LNCAP (cell line): ENCODE measurements around the gene COL5A2.

Experiments used
- TF ChIP-seq, protein P1 (sequence below): fragments of 450-650 bp; IDR thresholded peaks from 2 replicates; pipeline ENCODE4 v1.5.1; 2017; ENCODE audit warnings: mild to moderate bottlenecking

COL5A2 gene

DNA sequence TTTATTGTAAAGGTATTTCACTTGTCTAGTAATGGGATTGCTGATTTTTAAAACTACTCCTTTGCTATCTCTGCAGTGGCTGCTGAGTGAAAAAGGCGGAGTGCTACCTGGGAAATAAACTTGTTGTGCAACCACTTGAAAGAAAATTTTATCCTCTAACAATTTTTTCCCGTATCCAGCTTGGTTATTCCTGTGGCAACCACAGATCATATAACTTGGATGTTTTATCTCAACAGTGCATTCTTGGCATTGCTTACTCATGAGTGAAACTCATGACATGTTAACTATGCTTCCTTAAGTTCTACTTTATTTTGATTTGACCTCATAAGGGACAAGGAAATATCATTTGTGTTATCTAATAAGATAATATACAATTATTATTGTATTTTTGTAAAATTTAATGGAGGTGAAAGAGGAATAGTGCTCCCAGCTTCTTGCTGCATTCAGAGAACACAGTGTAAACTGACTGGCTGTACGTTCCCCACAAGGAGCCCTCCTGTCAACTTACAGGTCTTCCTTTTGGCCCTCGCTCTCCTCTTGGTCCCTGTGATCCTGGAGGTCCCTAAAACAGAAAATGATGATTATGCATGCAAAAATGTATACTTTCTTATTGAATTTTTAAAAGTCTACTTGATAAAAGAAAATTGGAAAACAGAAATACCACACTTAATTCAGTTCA, 82.7 kb downstream of the COL5A2 start:
- TF ChIP-seq, protein P1, sequence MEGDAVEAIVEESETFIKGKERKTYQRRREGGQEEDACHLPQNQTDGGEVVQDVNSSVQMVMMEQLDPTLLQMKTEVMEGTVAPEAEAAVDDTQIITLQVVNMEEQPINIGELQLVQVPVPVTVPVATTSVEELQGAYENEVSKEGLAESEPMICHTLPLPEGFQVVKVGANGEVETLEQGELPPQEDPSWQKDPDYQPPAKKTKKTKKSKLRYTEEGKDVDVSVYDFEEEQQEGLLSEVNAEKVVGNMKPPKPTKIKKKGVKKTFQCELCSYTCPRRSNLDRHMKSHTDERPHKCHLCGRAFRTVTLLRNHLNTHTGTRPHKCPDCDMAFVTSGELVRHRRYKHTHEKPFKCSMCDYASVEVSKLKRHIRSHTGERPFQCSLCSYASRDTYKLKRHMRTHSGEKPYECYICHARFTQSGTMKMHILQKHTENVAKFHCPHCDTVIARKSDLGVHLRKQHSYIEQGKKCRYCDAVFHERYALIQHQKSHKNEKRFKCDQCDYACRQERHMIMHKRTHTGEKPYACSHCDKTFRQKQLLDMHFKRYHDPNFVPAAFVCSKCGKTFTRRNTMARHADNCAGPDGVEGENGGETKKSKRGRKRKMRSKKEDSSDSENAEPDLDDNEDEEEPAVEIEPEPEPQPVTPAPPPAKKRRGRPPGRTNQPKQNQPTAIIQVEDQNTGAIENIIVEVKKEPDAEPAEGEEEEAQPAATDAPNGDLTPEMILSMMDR: no peak

DNA sequence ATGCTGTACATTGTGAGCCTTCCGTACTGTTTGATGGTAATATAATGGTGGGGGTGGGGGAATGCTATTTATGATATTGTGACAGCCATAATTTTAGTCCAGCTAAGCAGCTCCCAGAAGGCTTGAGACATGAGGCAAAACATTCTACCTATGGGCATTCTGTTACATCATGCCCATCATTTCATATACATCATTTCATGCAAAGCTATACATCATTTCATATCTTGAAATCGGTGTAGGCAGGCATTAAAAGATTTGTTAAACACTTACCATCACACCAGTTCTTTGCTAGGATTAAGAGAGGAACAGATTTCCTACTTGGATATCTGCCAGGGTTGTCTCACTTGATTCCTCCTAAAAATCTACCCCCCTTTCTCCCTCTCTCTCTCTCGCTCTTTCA, 84.5 kb downstream of the COL5A2 start:
- TF ChIP-seq, protein P1: no peak

DNA sequence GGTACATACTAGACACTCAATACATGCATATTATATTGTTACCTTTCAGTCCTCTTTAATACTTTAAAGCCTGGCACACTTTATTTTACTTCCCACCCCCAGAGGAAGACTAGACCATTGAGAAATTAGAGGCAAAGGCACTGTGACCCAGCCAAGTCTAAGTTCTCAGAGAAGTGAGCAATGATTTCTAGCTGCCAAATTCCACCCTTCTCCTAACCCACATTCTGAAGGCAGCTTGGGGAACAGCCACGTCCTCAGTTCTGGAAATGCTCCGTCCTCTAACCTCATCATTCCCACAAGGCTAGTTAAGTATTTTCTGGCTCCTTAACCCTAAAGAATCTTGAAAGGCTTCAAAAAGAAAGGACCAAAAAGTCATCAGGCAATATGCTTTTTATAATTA, 86.6 kb downstream of the COL5A2 start:
- TF ChIP-seq, protein P1: no peak

DNA sequence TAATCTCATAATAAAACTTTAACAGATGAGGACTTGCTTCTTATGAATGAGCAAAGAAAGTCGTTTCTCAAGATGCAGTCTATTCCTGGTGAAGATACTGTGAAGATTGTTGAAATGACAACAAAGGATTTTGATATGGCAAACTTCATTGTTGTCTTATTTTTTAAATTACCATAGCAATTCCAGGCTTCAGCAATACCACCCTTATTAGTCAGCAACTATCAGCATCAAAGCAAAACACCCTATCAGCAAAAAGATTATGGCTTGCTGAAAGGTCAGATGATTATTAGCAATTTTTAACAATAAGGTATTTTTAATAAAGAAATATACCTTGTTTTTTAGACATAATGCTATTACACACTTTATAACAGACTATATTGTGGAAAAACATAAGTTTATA, 88.3 kb downstream of the COL5A2 start:
- TF ChIP-seq, protein P1: no peak

DNA sequence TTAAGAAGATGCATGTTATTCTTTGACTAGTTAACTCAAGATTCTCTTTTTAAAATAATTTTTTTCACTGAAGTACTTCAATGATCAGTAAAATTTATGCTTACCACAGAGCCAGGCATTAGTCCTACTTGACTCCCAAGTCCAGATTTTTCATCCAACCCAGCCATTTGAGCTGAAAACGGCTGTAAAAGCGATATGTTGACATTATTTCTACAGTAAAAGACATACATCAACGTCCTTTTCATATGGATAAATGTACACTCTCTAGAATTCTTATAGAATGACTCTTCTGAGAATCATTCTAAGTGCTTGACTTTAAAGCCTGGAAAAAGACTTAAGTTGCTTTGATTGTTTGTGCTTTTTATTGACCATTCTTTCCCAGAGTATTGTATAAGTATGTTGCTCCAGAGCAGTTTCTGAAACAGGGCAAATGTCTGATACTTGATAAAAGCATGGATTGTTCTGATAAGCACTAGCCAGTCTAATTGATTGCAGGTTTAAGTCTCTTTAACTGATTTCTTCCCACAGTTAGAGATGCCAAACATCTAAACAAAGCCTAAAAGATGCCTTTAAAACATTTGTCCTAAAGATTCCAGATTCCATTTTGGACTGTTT, 90.9 kb downstream of the COL5A2 start:
- TF ChIP-seq, protein P1: no peak

DNA sequence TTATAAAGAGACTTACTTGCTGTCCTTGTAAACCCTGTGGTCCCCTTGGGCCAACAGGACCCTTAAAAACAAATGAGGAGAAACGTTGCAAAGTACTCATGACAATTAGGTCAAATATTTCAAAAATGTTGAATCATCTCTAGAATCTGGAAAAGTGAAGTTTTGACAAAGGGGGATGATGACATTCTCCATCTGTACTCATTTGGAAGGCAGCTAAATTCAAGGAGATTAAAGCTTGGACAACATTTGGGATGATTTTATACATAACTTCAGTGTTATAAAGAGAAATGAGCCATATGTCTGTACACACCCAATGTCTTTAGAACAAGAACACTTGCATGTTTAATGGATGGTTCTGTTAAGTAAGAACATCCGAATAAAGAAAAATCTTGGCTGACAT, 92.9 kb downstream of the COL5A2 start:
- TF ChIP-seq, protein P1: no peak

DNA sequence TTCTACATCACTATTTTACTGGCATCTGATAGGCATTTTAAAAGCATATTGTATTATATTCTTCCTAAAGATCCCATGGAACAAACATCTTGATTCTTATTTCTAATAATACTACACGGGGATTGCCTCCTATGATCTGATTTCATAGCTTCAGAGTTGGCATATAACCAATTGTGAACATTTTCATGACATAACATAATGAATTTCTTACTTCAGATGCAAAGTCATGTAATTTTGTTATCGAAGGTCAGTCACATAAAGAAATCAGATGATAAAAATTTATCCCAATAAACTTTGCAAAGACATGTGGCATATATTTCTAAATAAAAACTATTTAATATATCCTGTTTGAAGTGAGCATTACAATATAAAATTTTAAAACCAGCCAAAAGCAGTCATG, 93.3 kb downstream of the COL5A2 start:
- TF ChIP-seq, protein P1: no peak

DNA sequence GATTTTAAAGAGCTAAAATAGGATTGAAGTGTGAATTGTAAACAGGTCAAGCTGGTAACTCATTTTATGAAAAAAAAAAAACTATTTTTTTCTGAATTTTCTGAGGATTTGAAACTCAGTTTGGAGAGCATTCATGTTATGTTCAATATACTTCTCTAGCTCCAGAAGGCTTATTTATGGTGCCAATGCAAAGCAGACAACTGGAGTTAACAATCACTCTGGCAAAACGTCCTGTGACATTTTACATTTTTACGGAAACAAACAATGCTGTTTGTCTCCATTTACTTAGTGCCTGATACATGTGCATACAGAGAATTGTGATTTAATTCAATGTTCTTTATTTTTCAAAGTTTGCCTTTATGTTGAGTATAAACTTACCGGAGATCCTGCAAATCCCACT, 96.0 kb downstream of the COL5A2 start:
- TF ChIP-seq, protein P1: no peak
